AG08395 (cell line): ENCODE measurements around the gene HPS4.
A peak's percentile ranks its signal among the peaks of the same experiment; 100 is the strongest.

Source experiments
- DNase-seq: peaks from one replicate; pipeline ENCODE4 v3.0.0; 2012; ENCODE audit warnings: mixed read lengths, low spot score

The HPS4 gene

GRCh38 chr22:26464312-26464711, 19.3 kb downstream of the HPS4 start:
- peak; percentile 82 for DNase-seq

GRCh38 chr22:26463688-26464087, 19.9 kb downstream of the HPS4 start:
- DNase-seq, result no peak

- no peak for DNase-seq
Observed at GRCh38 chr22:26463101-26463661, 20.4 kb downstream of the HPS4 start.

- DNase-seq, result no peak
Observed at GRCh38 chr22:26462641-26463040, 20.9 kb downstream of the HPS4 start.

- no peak for DNase-seq
Observed at GRCh38 chr22:26462051-26462450, 21.5 kb downstream of the HPS4 start.

GRCh38 chr22:26461188-26461810, 22.3 kb downstream of the HPS4 start:
- peak; percentile 74 for DNase-seq

GRCh38 chr22:26460202-26460601, 23.4 kb downstream of the HPS4 start:
- no peak for DNase-seq

- DNase-seq, result no peak
Observed at GRCh38 chr22:26457661-26458272, 25.8 kb downstream of the HPS4 start.

GRCh38 chr22:26453812-26454500, 29.6 kb downstream of the HPS4 start:
- no peak for DNase-seq

- DNase-seq, result no peak
Observed at GRCh38 chr22:26453216-26453615, 30.4 kb downstream of the HPS4 start.

GRCh38 chr22:26452236-26453016, 31.2 kb downstream of the HPS4 start:
- no peak for DNase-seq

- DNase-seq, result no peak
Observed at GRCh38 chr22:26450453-26451185, 33.0 kb downstream of the HPS4 start.

GRCh38 chr22:26448941-26449340, 34.6 kb downstream of the HPS4 start:
- no peak for DNase-seq

- DNase-seq, result no peak
Observed at GRCh38 chr22:26448334-26448733, 35.2 kb downstream of the HPS4 start.

- DNase-seq, result no peak
Observed at GRCh38 chr22:26447584-26448329, 35.8 kb downstream of the HPS4 start.

- no peak for DNase-seq
Observed at GRCh38 chr22:26446808-26447515, 36.6 kb downstream of the HPS4 start.

- no peak for DNase-seq
Observed at GRCh38 chr22:26445577-26446275, 37.9 kb downstream of the HPS4 start.

- no peak for DNase-seq
Observed at GRCh38 chr22:26444777-26445176, 38.8 kb downstream of the HPS4 start.

GRCh38 chr22:26443901-26444690, 39.5 kb downstream of the HPS4 start:
- DNase-seq, result no peak
